ENCODE measurements around the gene GRIA1.

GRCh38 chr5:153699035-153699434, 208.6 kb downstream of the GRIA1 start:
- TF ChIP-seq CTCF (IDR thresholded peaks at IDR 0.05) (no peak), SIN3A (IDR thresholded peaks at IDR 0.05; ENCODE audit: borderline replicate concordance, insufficient read depth, low read depth, low read length) (no peak), REST (IDR thresholded peaks at IDR 0.05; ENCODE audit: insufficient read depth in 1 of 2, low read depth in 2 of 2, low read length in 1 of 2) (no peak)
